SK-N-SH treated with all-trans-retinoic acid at 6 μM for 48 hours (cell line): Measurements from ENCODE around the gene RPL12.

Experiments used
- ATAC-seq: fragments of 200-7000 bp; cut with Tn5 transposase; 3 replicates; pipeline ENCODE4 v1.9.1; 2020; ENCODE audit warnings: mild to moderate bottlenecking, moderate library complexity
- ARNTL ChIP-seq: fragments of 450-650 bp; formaldehyde crosslinking; IDR thresholded peaks from 2 replicates; pipeline ENCODE4 v1.5.0; 2020; ENCODE audit warnings: low read depth, mild to moderate bottlenecking, moderate library complexity, borderline replicate concordance
- CREB5 ChIP-seq: fragments of 250-450 bp; sonication (Bioruptor Pico); IDR thresholded peaks from 2 replicates; pipeline ENCODE4 v1.5.1; 2020; ENCODE audit warnings: low read depth, mild to moderate bottlenecking, moderate library complexity
- CSDC2 ChIP-seq: fragments of 250-450 bp; sonication (Bioruptor Pico); IDR thresholded peaks from 2 replicates; pipeline ENCODE4 v1.5.0; 2020; ENCODE audit warnings: mild to moderate bottlenecking, moderate library complexity
- CSRNP3 ChIP-seq: fragments of 250-450 bp; sonication (Bioruptor Pico); IDR thresholded peaks from 2 replicates; pipeline ENCODE4 v1.5.1; 2021; ENCODE audit warnings: mild to moderate bottlenecking, moderate library complexity
- ESRRG ChIP-seq: fragments of 250-450 bp; sonication (Bioruptor Pico); IDR thresholded peaks from 2 replicates; pipeline ENCODE4 v1.6.1; 2021; ENCODE audit warnings: mild to moderate bottlenecking
- GLIS3 ChIP-seq: fragments of 250-450 bp; sonication (Bioruptor Pico); IDR thresholded peaks from 2 replicates; pipeline ENCODE4 v1.5.0; 2020; ENCODE audit warnings: mild to moderate bottlenecking, moderate library complexity
- ISL1 ChIP-seq: fragments of 250-450 bp; sonication (Bioruptor Pico); IDR thresholded peaks from 2 replicates; pipeline ENCODE4 v2.1.2; 2022; ENCODE audit warnings: mild to moderate bottlenecking, moderate library complexity
- OSR1 ChIP-seq: fragments of 250-450 bp; sonication (Bioruptor Pico); IDR thresholded peaks from 2 replicates; pipeline ENCODE4 v1.8.0; 2022; ENCODE audit warnings: moderate library complexity, mild to moderate bottlenecking, inconsistent platforms
- POU6F1 ChIP-seq: fragments of 250-450 bp; sonication (Bioruptor Pico); IDR thresholded peaks from 2 replicates; pipeline ENCODE4 v1.8.0; 2021; ENCODE audit warnings: low read depth, mild to moderate bottlenecking, moderate library complexity, borderline replicate concordance
- RARB ChIP-seq: fragments of 250-450 bp; sonication (Bioruptor Pico); IDR thresholded peaks from 2 replicates; pipeline ENCODE4 v1.8.0; 2021; ENCODE audit warnings: mild to moderate bottlenecking, moderate library complexity
- SNAI2 ChIP-seq: fragments of 250-450 bp; sonication (Bioruptor Pico); IDR thresholded peaks from 2 replicates; pipeline ENCODE4 v1.5.0; 2020; ENCODE audit warnings: mild to moderate bottlenecking, moderate library complexity
- TOX ChIP-seq: fragments of 250-450 bp; sonication (Bioruptor Pico); IDR thresholded peaks from 2 replicates; pipeline ENCODE4 v1.8.0; 2021; ENCODE audit warnings: mild to moderate bottlenecking, moderate library complexity, borderline replicate concordance
- TSHZ2 ChIP-seq: fragments of 250-450 bp; sonication (Bioruptor Pico); IDR thresholded peaks from 2 replicates; pipeline ENCODE4 v1.5.0; 2020; ENCODE audit warnings: mild to moderate bottlenecking, moderate library complexity
- ZFP3 ChIP-seq: fragments of 250-450 bp; sonication (Bioruptor Pico); IDR thresholded peaks from 2 replicates; pipeline ENCODE4 v1.5.0; 2020; ENCODE audit warnings: mild to moderate bottlenecking, moderate library complexity
- ZFP30 ChIP-seq: fragments of 450-650 bp; formaldehyde crosslinking; IDR thresholded peaks from 2 replicates; pipeline ENCODE4 v1.5.0; 2022; ENCODE audit warnings: mild to moderate bottlenecking, moderate library complexity
- ZNF565 ChIP-seq: fragments of 450-650 bp; formaldehyde crosslinking; conservative IDR thresholded peaks from 2 replicates; pipeline ENCODE4 v1.5.0; 2020; ENCODE audit warnings: low read depth, mild to moderate bottlenecking, moderate library complexity
- ZNF70 ChIP-seq: fragments of 450-650 bp; formaldehyde crosslinking; IDR thresholded peaks from 2 replicates; pipeline ENCODE4 v1.5.0; 2020; ENCODE audit warnings: mild to moderate bottlenecking, moderate library complexity

Gene RPL12

GRCh38 chr9:127495884-127496555 lies 44.8 kb upstream of the RPL12 start (continued):
- TF ChIP-seq TSHZ2 (CRISPR knock-in tag) (no peak), ESRRG (CRISPR knock-in tag) (no peak), ARNTL (CRISPR knock-in tag) (no peak), CSDC2 (no peak), ZNF565 (no peak), CREB5 (CRISPR knock-in tag) (no peak)

GRCh38 chr9:127494304-127494702 lies 43.1 kb upstream of the RPL12 start:
- TF ChIP-seq ARNTL (CRISPR knock-in tag): no peak
- no peak for TF ChIP-seq TSHZ2 (CRISPR knock-in tag)
- no peak for TF ChIP-seq ZNF565
- no peak for TF ChIP-seq SNAI2 (CRISPR knock-in tag)
- TF ChIP-seq CSDC2: no peak
- no peak for TF ChIP-seq ZFP30
- no peak for TF ChIP-seq OSR1 (CRISPR knock-in tag)
- TF ChIP-seq TOX (CRISPR knock-in tag): no peak
- no peak for TF ChIP-seq RARB (CRISPR knock-in tag)
- no peak for TF ChIP-seq CREB5 (CRISPR knock-in tag)
- TF ChIP-seq ISL1 (CRISPR knock-in tag): no peak
- no peak for TF ChIP-seq GLIS3 (CRISPR knock-in tag)
- no peak for TF ChIP-seq CSRNP3 (CRISPR knock-in tag)
- no peak for ATAC-seq

- ATAC-seq: no peak
- TF ChIP-seq ARNTL (CRISPR knock-in tag): no peak
Measured at GRCh38 chr9:127493592-127494303, 42.5 kb upstream of the RPL12 start.

GRCh38 chr9:127492616-127493015 lies 41.4 kb upstream of the RPL12 start:
- TF ChIP-seq OSR1 (CRISPR knock-in tag): no peak
- TF ChIP-seq ESRRG (CRISPR knock-in tag): no peak
- no peak for ATAC-seq

GRCh38 chr9:127491516-127491915 lies 40.3 kb upstream of the RPL12 start:
- ATAC-seq: no peak; the same call in 2 of the 3 replicates
- TF ChIP-seq ZFP30 (no peak), ISL1 (CRISPR knock-in tag) (no peak), ZFP3 (CRISPR knock-in tag) (no peak), CREB5 (CRISPR knock-in tag) (no peak), POU6F1 (CRISPR knock-in tag) (no peak), ESRRG (CRISPR knock-in tag) (no peak), ZNF70 (CRISPR knock-in tag) (no peak), ZNF565 (no peak)
